Measurements from ENCODE around the gene CFAP100. TPM values are rescaled to one million over a fixed set of nuclear protein-coding genes. Genes with fewer than 3 reads are reported as not detected.

CFAP100 gene
- total RNA-seq, 1 donor from 2014 or later, result not detected

- peak; percentile 10 for DNase-seq
Observed at GRCh38 chr3:126480206-126480605, 85.5 kb downstream of the CFAP100 start.

GRCh38 chr3:126480861-126481260, 86.2 kb downstream of the CFAP100 start:
- DNase-seq (peak; percentile 54), ATAC-seq (ENCODE audit: poor library complexity) (no peak)
- intact Hi-C loops (cut with DNase I), result no loop called here

More at GRCh38 chr3:126480206-126480605, 85.5 kb downstream of the CFAP100 start:
- no peak for ATAC-seq (ENCODE audit: poor library complexity)
- intact Hi-C loops (cut with DNase I), result no loop called here

GRCh38 chr3:126481808-126482502, 87.2 kb downstream of the CFAP100 start:
- DNase-seq, result peak; percentile 65
- intact Hi-C loops (cut with DNase I), result no loop called here
- ATAC-seq (ENCODE audit: poor library complexity), result peak; percentile 45

- intact Hi-C loops (cut with DNase I), result no loop called here
- ATAC-seq (ENCODE audit: poor library complexity) (no peak), DNase-seq (peak; percentile 14)
Observed at GRCh38 chr3:126482503-126483255, 88.0 kb downstream of the CFAP100 start.

- peak; percentile 12 for DNase-seq
- no peak for ATAC-seq (ENCODE audit: poor library complexity)
Observed at GRCh38 chr3:126483321-126483761, 88.6 kb downstream of the CFAP100 start.

GRCh38 chr3:126484148-126484547, 89.4 kb downstream of the CFAP100 start:
- intact Hi-C loops (cut with DNase I), result no loop called here
- DNase-seq (peak; percentile 5), ATAC-seq (ENCODE audit: poor library complexity) (no peak)

More at GRCh38 chr3:126483321-126483761, 88.6 kb downstream of the CFAP100 start:
- intact Hi-C loops (cut with DNase I), result no loop called here

- ATAC-seq (ENCODE audit: poor library complexity) (no peak), DNase-seq (peak; percentile 19)
- intact Hi-C loops (cut with DNase I), result no loop called here
Observed at GRCh38 chr3:126484662-126485061, 90.0 kb downstream of the CFAP100 start.

GRCh38 chr3:126485176-126485897, 90.6 kb downstream of the CFAP100 start:
- intact Hi-C loops (cut with DNase I), result no loop called here
- ATAC-seq (ENCODE audit: poor library complexity) (no peak), DNase-seq (no peak)

- intact Hi-C loops (cut with DNase I), result no loop called here
- ATAC-seq (ENCODE audit: poor library complexity), result no peak
- DNase-seq, result peak; percentile 20
Observed at GRCh38 chr3:126485956-126486355, 91.2 kb downstream of the CFAP100 start.

Other genes starting within 250 kb of the CFAP100 start
- gene ALDH1L1, start 214.3 kb upstream of the CFAP100 start, total RNA-seq, result 21.5 TPM
- 34.0 TPM for gene KLF15, start 37.5 kb upstream of the CFAP100 start, total RNA-seq
- gene ZXDC, start 81.0 kb downstream of the CFAP100 start, total RNA-seq, result 16.1 TPM
- not detected for gene UROC1, start 122.9 kb downstream of the CFAP100 start, total RNA-seq
- gene CHST13, start 129.2 kb downstream of the CFAP100 start, total RNA-seq, result 0.11 TPM
- not detected for gene C3orf22, start 164.0 kb downstream of the CFAP100 start, total RNA-seq